ENCODE measurements around the gene TMEM176B. TPM values are rescaled to one million over a fixed set of nuclear protein-coding genes. Genes with fewer than 3 reads are reported as not detected.

Gene TMEM176B
- total RNA-seq, 1 experiment from 2014 or later: not detected

GRCh38 chr7:150842018-150842417 lies 41.9 kb upstream of the TMEM176B start:
- Histone ChIP-seq H3K36me3 (ENCODE audit: low read depth, low read length) (no peaks in the 10 kb centered on the region), H3K4me2 (ENCODE audit: low read length) (no peak overlapping the region), H2AFZ (ENCODE audit: low read length) (no peak overlapping the region), H3K9me3 (ENCODE audit: low read length) (no peaks in the 10 kb centered on the region), H3K9ac (ENCODE audit: low read length) (no peak overlapping the region), H3K9me2 (replicated peaks; ENCODE audit: low read length) (no peaks in the 10 kb centered on the region), H3K79me2 (ENCODE audit: low read length) (no peaks in the 10 kb centered on the region), H3K27ac (ENCODE audit: low read length) (no peak overlapping the region), H3K4me1 (ENCODE audit: insufficient read depth, low read length) (no peaks in the 10 kb centered on the region), H3F3A (ENCODE audit: low read length, unreplicated experiment) (no peaks in the 10 kb centered on the region), H3K4me3 (ENCODE audit: low read length) (no peak overlapping the region), H4K20me1 (ENCODE audit: low read length) (no peaks in the 10 kb centered on the region), H3K27me3 (ENCODE audit: low read length) (peaks cover 62% of the 10 kb centered on the region)
- no peak for TF ChIP-seq EZH2phosphoT487 (IDR thresholded peaks at IDR 0.05; ENCODE audit: borderline replicate concordance, low read length)
- no peak for TF ChIP-seq EZH2 (IDR thresholded peaks at IDR 0.05; ENCODE audit: low read length, unreplicated experiment)
- TF ChIP-seq CTCF (conservative IDR thresholded peaks at IDR 0.05; ENCODE audit: low read depth, low read length): no peak
- POLR2A ChIA-PET (ENCODE audit: unreplicated experiment): no interaction called here
- intact Hi-C loops (cut with micrococcal nuclease): no loop called here
- CTCF ChIA-PET: no interaction called here
- no TSS peak for BruUV-seq (replicated peaks)
- DNase-seq (no peak), ATAC-seq (no peak)

GRCh38 chr7:150838965-150839650 lies 38.9 kb upstream of the TMEM176B start:
- H3K27ac ChIP-seq (ENCODE audit: low read length): no peak overlapping the region
- H3K27me3 ChIP-seq (ENCODE audit: low read length): peaks cover 36% of the 10 kb centered on the region
- ATAC-seq: no peak
- ChIA-PET CTCF (no interaction called here), POLR2A (ENCODE audit: unreplicated experiment) (no interaction called here)
- intact Hi-C loops (cut with micrococcal nuclease): no loop called here
- no peak overlapping the region for H3K4me2 ChIP-seq (ENCODE audit: low read length)
- no peaks in the 10 kb centered on the region for H4K20me1 ChIP-seq (ENCODE audit: low read length)
- TF ChIP-seq EZH2 (IDR thresholded peaks at IDR 0.05; ENCODE audit: low read length, unreplicated experiment) (no peak), EZH2phosphoT487 (IDR thresholded peaks at IDR 0.05; ENCODE audit: borderline replicate concordance, low read length) (no peak), CTCF (conservative IDR thresholded peaks at IDR 0.05; ENCODE audit: low read depth, low read length) (no peak)
- no peaks in the 10 kb centered on the region for H3K4me1 ChIP-seq (ENCODE audit: insufficient read depth, low read length)
- no peaks in the 10 kb centered on the region for H3K79me2 ChIP-seq (ENCODE audit: low read length)
- no peak for DNase-seq
- H3F3A ChIP-seq (ENCODE audit: low read length, unreplicated experiment): no peaks in the 10 kb centered on the region
- H3K9me2 ChIP-seq (replicated peaks; ENCODE audit: low read length): no peaks in the 10 kb centered on the region
- H3K36me3 ChIP-seq (ENCODE audit: low read depth, low read length): no peaks in the 10 kb centered on the region
- no peak overlapping the region for H3K4me3 ChIP-seq (ENCODE audit: low read length)
- no peaks in the 10 kb centered on the region for H3K9me3 ChIP-seq (ENCODE audit: low read length)
- BruUV-seq (replicated peaks): no TSS peak
- no peak overlapping the region for H2AFZ ChIP-seq (ENCODE audit: low read length)
- no peak overlapping the region for H3K9ac ChIP-seq (ENCODE audit: low read length)

- ChIA-PET CTCF (no interaction called here), POLR2A (ENCODE audit: unreplicated experiment) (no interaction called here)
- intact Hi-C loops (cut with micrococcal nuclease): no loop called here
- H3F3A ChIP-seq (ENCODE audit: low read length, unreplicated experiment): no peaks in the 10 kb centered on the region
- H3K9ac ChIP-seq (ENCODE audit: low read length): no peak overlapping the region
- H3K4me1 ChIP-seq (ENCODE audit: insufficient read depth, low read length): no peaks in the 10 kb centered on the region
- no peaks in the 10 kb centered on the region for H3K79me2 ChIP-seq (ENCODE audit: low read length)
- no peaks in the 10 kb centered on the region for H3K9me3 ChIP-seq (ENCODE audit: low read length)
- TF ChIP-seq CTCF (conservative IDR thresholded peaks at IDR 0.05; ENCODE audit: low read depth, low read length) (no peak), EZH2phosphoT487 (IDR thresholded peaks at IDR 0.05; ENCODE audit: borderline replicate concordance, low read length) (no peak), EZH2 (IDR thresholded peaks at IDR 0.05; ENCODE audit: low read length, unreplicated experiment) (no peak)
- H4K20me1 ChIP-seq (ENCODE audit: low read length): no peaks in the 10 kb centered on the region
- no peaks in the 10 kb centered on the region for H3K36me3 ChIP-seq (ENCODE audit: low read depth, low read length)
- no peak overlapping the region for H3K4me3 ChIP-seq (ENCODE audit: low read length)
- no peak overlapping the region for H3K27ac ChIP-seq (ENCODE audit: low read length)
- H3K4me2 ChIP-seq (ENCODE audit: low read length): no peak overlapping the region
- no peak overlapping the region for H2AFZ ChIP-seq (ENCODE audit: low read length)
- ATAC-seq (no peak), DNase-seq (no peak)
- H3K27me3 ChIP-seq (ENCODE audit: low read length): peaks cover 23% of the 10 kb centered on the region
- H3K9me2 ChIP-seq (replicated peaks; ENCODE audit: low read length): no peaks in the 10 kb centered on the region
- no TSS peak for BruUV-seq (replicated peaks)
Measured at GRCh38 chr7:150835702-150836280, 35.6 kb upstream of the TMEM176B start.
